H1 (cell line): ENCODE results near the gene DYNC1H1. TPM values are rescaled to one million over a fixed set of nuclear protein-coding genes. Genes with fewer than 3 reads are reported as not detected.
A peak's percentile ranks its signal among the peaks of the same experiment; 100 is the strongest.

ENCODE experiments used
- CTCF ChIA-PET: fragments of 300-600 bp; sonication (Branson Sonifier 250); formaldehyde crosslinking; loops from one replicate; lab custom pipeline; 2021; ENCODE audit not compliant: partially characterized antibody; lab: Charles Lee
- POLR2A ChIA-PET: fragments of 300-600 bp; sonication (Branson Sonifier 250); formaldehyde crosslinking; loops from one replicate; lab custom pipeline; 2021; ENCODE audit warnings: inconsistent platforms; ENCODE audit not compliant: partially characterized antibody; lab: Charles Lee
- DNase-seq, 2 experiments: peaks; one replicate each; pipeline versions ENCODE4 v3.0.0 to v3.0.0-alpha.2; 2010 to 2022; ENCODE audit warnings: low spot score in 2 of 2, low read depth in 1 of 2, mixed read lengths in 1 of 2
- FAIRE-seq: peaks from 2 replicates; lab custom pipeline; 2011; peaks lifted over from hg19 to GRCh38; lab: Jason Lieb, UNC
- H2AFZ ChIP-seq: 2 replicates; pipeline ENCODE4 v1.8.1; 2012; ENCODE audit warnings: low read length, inconsistent platforms
- H2AK5ac ChIP-seq: 2 replicates; pipeline ENCODE4 v1.6.1; 2013; ENCODE audit warnings: low read depth, low read length
- H2BK120ac ChIP-seq: replicated peaks from 2 replicates; pipeline ENCODE3; 2013; ENCODE audit warnings: low read depth, low read length, inconsistent platforms
- H2BK12ac ChIP-seq: 2 replicates; pipeline ENCODE4 v1.6.1; 2013; ENCODE audit warnings: low read depth, low read length
- H2BK15ac ChIP-seq: 2 replicates; pipeline ENCODE4 v1.6.1; 2013; ENCODE audit warnings: low read length
- H2BK20ac ChIP-seq: 2 replicates; pipeline ENCODE4 v1.6.1; 2013; ENCODE audit warnings: low read length
- H2BK5ac ChIP-seq: 2 replicates; pipeline ENCODE4 v1.6.1; 2013; ENCODE audit warnings: low read depth, low read length
- H3K14ac ChIP-seq: 2 replicates; pipeline ENCODE4 v1.6.1; 2013; ENCODE audit warnings: inconsistent platforms; ENCODE audit not compliant: insufficient read length
- H3K18ac ChIP-seq: 2 replicates; pipeline ENCODE4 v1.6.1; 2013; ENCODE audit warnings: low read length; ENCODE audit errors: extremely low read depth
- H3K23ac ChIP-seq: 2 replicates; pipeline ENCODE4 v1.6.1; 2013; ENCODE audit warnings: inconsistent platforms; ENCODE audit not compliant: insufficient read length
- H3K23me2 ChIP-seq: 2 replicates; pipeline ENCODE4 v1.6.1; 2013; ENCODE audit warnings: low read depth, low read length
- H3K27ac ChIP-seq: 2 replicates; pipeline ENCODE4 v1.6.1; 2011; ENCODE audit warnings: low read depth, low read length, inconsistent platforms
- H3K27me3 ChIP-seq, 4 experiments: replicated peaks in 1 of 4; 1 replicate in 1 of 4; 2 replicates in 3 of 4; pipeline versions ENCODE4 v1.6.1 to v1.8.1; 2011 to 2013; ENCODE audit warnings: low read length in 3 of 4, mild to moderate bottlenecking in 3 of 4, inconsistent platforms in 2 of 4, mixed read lengths in 2 of 4, moderate library complexity in 1 of 4; ENCODE audit not compliant: control insufficient read depth in 3 of 4, insufficient read depth in 3 of 4; ENCODE audit errors: extremely low read depth in 1 of 4
- H3K36me3 ChIP-seq, 4 experiments: 2 replicates each; pipeline versions ENCODE4 v1.6.1 to v1.8.1; 2011 to 2013; ENCODE audit warnings: mild to moderate bottlenecking in 4 of 4, low read length in 3 of 4, moderate library complexity in 2 of 4, control low read depth in 1 of 4, inconsistent platforms in 1 of 4; ENCODE audit not compliant: insufficient read depth in 4 of 4, control insufficient read depth in 2 of 4
- H3K4ac ChIP-seq: replicated peaks from 2 replicates; pipeline ENCODE3; 2013; ENCODE audit warnings: low read length, low read depth, mixed read lengths, inconsistent platforms; ENCODE audit not compliant: insufficient read length
- H3K4me1 ChIP-seq, 4 experiments: replicated peaks in 1 of 4; 1 replicate in 1 of 4; 2 replicates in 3 of 4; pipeline versions ENCODE4 v1.6.1 to v1.8.1; 2011 to 2013; ENCODE audit warnings: low read length in 3 of 4, inconsistent platforms in 2 of 4, mixed read lengths in 1 of 4; ENCODE audit not compliant: insufficient read depth in 4 of 4, control insufficient read depth in 3 of 4
- H3K4me2 ChIP-seq, 2 experiments: 2 replicates each; pipeline versions ENCODE4 v1.6.1 to v1.8.1; 2011 to 2013; ENCODE audit warnings: low read depth in 2 of 2, low read length in 2 of 2, control low read depth in 1 of 2, inconsistent platforms in 1 of 2, mild to moderate bottlenecking in 1 of 2; ENCODE audit not compliant: insufficient read depth in 1 of 2
- H3K4me3 ChIP-seq, 4 experiments: fragments of 200-600, 300-600 bp in 1 of 4; sonication (generic), shearing (Covaris generic), sonication (Bioruptor Twin) in 1 of 4; 2 replicates each; pipeline versions ENCODE4 v1.5.1 to v1.8.1; 2011 to 2016; ENCODE audit warnings: low read length in 4 of 4, low read depth in 3 of 4, control low read depth in 2 of 4, inconsistent platforms in 2 of 4, mild to moderate bottlenecking in 2 of 4, mixed read lengths in 1 of 4, moderate library complexity in 1 of 4; ENCODE audit not compliant: insufficient read depth in 2 of 4; ENCODE audit errors: extremely low read depth in 1 of 4
- H3K56ac ChIP-seq: replicated peaks from 2 replicates; pipeline ENCODE3; 2013; ENCODE audit warnings: low read depth, mild to moderate bottlenecking, mixed read lengths, low read length, inconsistent platforms; ENCODE audit not compliant: insufficient read length
- H3K79me1 ChIP-seq: 2 replicates; pipeline ENCODE4 v1.6.1; 2013; ENCODE audit warnings: low read depth, low read length, control low read depth
- H3K79me2 ChIP-seq, 2 experiments: 2 replicates each; pipeline versions ENCODE4 v1.6.1 to v1.8.1; 2012 to 2013; ENCODE audit warnings: low read length in 2 of 2, mild to moderate bottlenecking in 2 of 2, inconsistent platforms in 1 of 2; ENCODE audit not compliant: insufficient read depth in 2 of 2, control insufficient read depth in 1 of 2
- H3K9ac ChIP-seq, 4 experiments: replicated peaks in 1 of 4; 1 replicate in 1 of 4; 2 replicates in 3 of 4; pipeline versions ENCODE4 v1.6.1 to v1.8.1; 2011 to 2013; ENCODE audit warnings: low read depth in 3 of 4, low read length in 3 of 4, control low read depth in 2 of 4, mild to moderate bottlenecking in 2 of 4, moderate library complexity in 2 of 4, inconsistent platforms in 1 of 4; ENCODE audit errors: extremely low read depth in 1 of 4
- H3K9me3 ChIP-seq, 2 experiments: 2 replicates each; pipeline versions ENCODE4 v1.6.1 to v1.8.1; 2012 to 2013; ENCODE audit warnings: mild to moderate bottlenecking in 2 of 2, moderate library complexity in 2 of 2, control low read depth in 1 of 2, inconsistent platforms in 1 of 2, low read depth in 1 of 2, low read length in 1 of 2, mixed read lengths in 1 of 2; ENCODE audit not compliant: insufficient read depth in 2 of 2
- H4K20me1 ChIP-seq, 2 experiments: replicated peaks in 1 of 2; 2 replicates each; pipeline versions ENCODE3 to v1.8.1; 2011 to 2013; ENCODE audit warnings: inconsistent platforms in 2 of 2, low read length in 2 of 2, mild to moderate bottlenecking in 1 of 2; ENCODE audit not compliant: insufficient read depth in 2 of 2, control insufficient read depth in 1 of 2
- H4K5ac ChIP-seq: 2 replicates; pipeline ENCODE4 v1.6.1; 2013; ENCODE audit warnings: low read length, low read depth, mixed read lengths, inconsistent platforms; ENCODE audit not compliant: insufficient read length
- H4K8ac ChIP-seq: 2 replicates; pipeline ENCODE4 v1.8.0; 2013; ENCODE audit warnings: mild to moderate bottlenecking, moderate library complexity, low read length, inconsistent platforms; ENCODE audit not compliant: insufficient read depth; ENCODE audit errors: extremely low read depth
- H4K91ac ChIP-seq: replicated peaks from 2 replicates; pipeline ENCODE3; 2013; ENCODE audit warnings: low read length, mixed read lengths, inconsistent platforms; ENCODE audit not compliant: insufficient read length
- ASH2L ChIP-seq: fragments of 200-600, 300-600 bp; sonication (generic); IDR thresholded peaks from one replicate; pipeline ENCODE4 v1.7.1; 2017; ENCODE audit warnings: low read length
- BRCA1 ChIP-seq: IDR thresholded peaks from 2 replicates; pipeline ENCODE4 v1.6.1; 2012; ENCODE audit warnings: low read depth, low read length, improper control_type of control experiment
- HDAC6 ChIP-seq: IDR thresholded peaks from one replicate; pipeline ENCODE4 v1.7.1; 2012; ENCODE audit warnings: low read depth, mild to moderate bottlenecking, inconsistent platforms, low read length, moderate library complexity
- JUND ChIP-seq: IDR thresholded peaks from 2 replicates; pipeline ENCODE4 v1.6.1; 2011; ENCODE audit warnings: mild to moderate bottlenecking, improper control_type of control experiment, low read length
- MAX ChIP-seq: IDR thresholded peaks from 2 replicates; pipeline ENCODE4 v1.6.1; 2012; ENCODE audit warnings: inconsistent platforms
- NANOG ChIP-seq: IDR thresholded peaks from 2 replicates; pipeline ENCODE4 v1.6.1; 2011; ENCODE audit warnings: low read length, low read depth, mild to moderate bottlenecking, inconsistent platforms; ENCODE audit not compliant: insufficient read depth, poor library complexity, severe bottlenecking
- NRF1 ChIP-seq: IDR thresholded peaks from 2 replicates; pipeline ENCODE4 v1.6.1; 2011; ENCODE audit warnings: mild to moderate bottlenecking, low read depth, low read length, improper control_type of control experiment
- POLR2A ChIP-seq, 2 experiments: IDR thresholded peaks; 1 replicate in 1 of 2; 2 replicates in 1 of 2; pipeline ENCODE4 v1.6.1; 2011; ENCODE audit warnings: low read depth in 2 of 2, low read length in 2 of 2, mild to moderate bottlenecking in 2 of 2; ENCODE audit errors: control extremely low read depth in 1 of 2
- RFX5 ChIP-seq: IDR thresholded peaks from 2 replicates; pipeline ENCODE4 v1.6.1; 2011; ENCODE audit warnings: low read depth, low read length, improper control_type of control experiment, borderline replicate concordance
- USF2 ChIP-seq: IDR thresholded peaks from 2 replicates; pipeline ENCODE4 v1.6.1; 2011; ENCODE audit warnings: low read length, improper control_type of control experiment
- ZNF274 ChIP-seq: IDR thresholded peaks from 2 replicates; pipeline ENCODE4 v1.7.0; 2012; ENCODE audit warnings: low read length, borderline replicate concordance; ENCODE audit errors: extremely low read depth
- WGBS, 2 experiments: shearing (Covaris generic) in 1 of 2; methylation state at CpG; one replicate each; pipeline versions ENCODE4 v1.1.6 to v1.1.7; 2013 to 2015; ENCODE audit warnings: low lambda C conversion rate in 2 of 2, mixed read lengths in 2 of 2, inconsistent platforms in 1 of 2, low coverage in 1 of 2, missing lambda C conversion rate in 1 of 2; ENCODE audit not compliant: insufficient replicate concordance in 2 of 2, insufficient coverage in 1 of 2, insufficient read length in 1 of 2; ENCODE audit errors: extremely low coverage in 1 of 2, missing lambda C conversion rate in 1 of 2; 5-methylcytosine and 5-hydroxymethylcytosine counted together
- polyA plus RNA-seq, 7 experiments: library from polyadenylated mRNA; depleted of rRNA in 3 of 7; stranded (reverse) in 5 of 7; unstranded in 2 of 7; fragments of >200 nt in 5 of 7; fragments of 200-250 nt in 2 of 7; gene quantifications; 1 replicate in 5 of 7; 2 replicates in 1 of 7; 4 replicates in 1 of 7; pipeline versions ENCODE4 v1.2.1 to v1.2.3, GENCODE V29; 2011 to 2013; ENCODE audit warnings: missing spikeins in 2 of 7, mixed read lengths in 2 of 7
- total RNA-seq: library from RNA; stranded (reverse); fragmentation: NEBNext Ultra II Directional; extraction: Animal tissue kit (Norgen Biotek cat#: 25700); gene quantifications from 2 replicates; pipeline ENCODE4 v1.2.1, GENCODE V29; 2021

Gene DYNC1H1
- total and polyA plus RNA-seq, 2 of the 8 experiments (the other 6 are each of a cell fraction or from before 2014, with no cell fraction given), result 238 to 387 TPM

GRCh38 chr14:101928415-101928841, 35.9 kb upstream of the DYNC1H1 start:
- Histone ChIP-seq H2BK120ac (no peak overlapping the region), H3K56ac (no peak overlapping the region), H3K79me2 (no peaks in the 10 kb centered on the region), H3K36me3 (peaks cover 0 to 2% (median 0%) of the 10 kb centered on the region in 4 experiments; a peak in 2 of 8 replicates), H2AFZ (no peak overlapping the region), H3K9ac (no peak overlapping the region), H2AK5ac (no peak overlapping the region), H2BK15ac (0 out of 2 replicates have a peak overlapping the region, but pooled peaks have one; percentile 29), H3K4me3 (no peak overlapping the region), H2BK5ac (no peak overlapping the region), H2BK12ac (0 out of 2 replicates have a peak overlapping the region, but pooled peaks have one; percentile 39), H3K27ac (no peak overlapping the region), H3K4ac (no peak overlapping the region), H3K18ac (no peak overlapping the region), H3K23ac (no peak overlapping the region), H4K20me1 (peaks cover 0 to 3% of the 10 kb centered on the region in 2 experiments), H3K79me1 (no peaks in the 10 kb centered on the region), H3K27me3 (peaks cover 0 to under 1% (median 0%) of the 10 kb centered on the region in 4 experiments; a peak in 2 of 7 replicates), H4K5ac (no peak overlapping the region), H3K4me1 (no peaks in the 10 kb centered on the region), H3K14ac (no peak overlapping the region), H4K91ac (no peak overlapping the region), H3K9me3 (no peaks in the 10 kb centered on the region), H3K23me2 (no peaks in the 10 kb centered on the region), H3K4me2 (no peak overlapping the region), H4K8ac (no peak overlapping the region), H2BK20ac (no peak overlapping the region)
- no peak for DNase-seq
- FAIRE-seq, result no peak
- ChIA-PET POLR2A (no interaction called here), CTCF (no interaction called here)
- 93% methylated on average over 24 of the region's 24 CpGs; no CpG with 5 or more reads in 1 of the 2 experiments for WGBS, 2 experiments
- TF ChIP-seq HDAC6, result no peak
- TF ChIP-seq NANOG, result no peak
- TF ChIP-seq BRCA1, result no peak
- TF ChIP-seq JUND, result no peak
- no peak for TF ChIP-seq POLR2A (IDR thresholded peaks at IDR 0.05; ENCODE audit: control extremely low read depth in 1 of 2, low read depth in 2 of 2, low read length in 2 of 2)
- no peak for TF ChIP-seq ASH2L
- no peak for TF ChIP-seq RFX5
- no peak for TF ChIP-seq ZNF274
- TF ChIP-seq MAX, result no peak
- TF ChIP-seq USF2, result no peak
- no peak for TF ChIP-seq NRF1
